Skin epidermis (tissue), 12 donors: ENCODE results near the gene SCN9A.

ENCODE experiments used
- H3K27ac ChIP-seq, 21 experiments: fragments of 200-600 bp; sonication (generic) in 11 of 21; one replicate each; pipeline ENCODE4 v1.5.0; 2020; ENCODE audit warnings: mild to moderate bottlenecking in 3 of 21, inconsistent platforms in 2 of 21, moderate library complexity in 2 of 21
- H3K4me3 ChIP-seq, 7 experiments: fragments of 200-600 bp; sonication (generic) in 2 of 7; one replicate each; pipeline ENCODE4 v1.5.0; 2020; ENCODE audit warnings: inconsistent platforms in 2 of 7, mild to moderate bottlenecking in 2 of 7, moderate library complexity in 1 of 7

The SCN9A gene

GRCh38 chr2:166202778-166203177, 173.0 kb downstream of the SCN9A start:
- Histone ChIP-seq H3K27ac (no peak overlapping the region), H3K4me3 (no peak overlapping the region)

GRCh38 chr2:166197446-166197845, 178.3 kb downstream of the SCN9A start:
- no peak overlapping the region for H3K27ac ChIP-seq
- H3K4me3 ChIP-seq = no peak overlapping the region

DNA sequence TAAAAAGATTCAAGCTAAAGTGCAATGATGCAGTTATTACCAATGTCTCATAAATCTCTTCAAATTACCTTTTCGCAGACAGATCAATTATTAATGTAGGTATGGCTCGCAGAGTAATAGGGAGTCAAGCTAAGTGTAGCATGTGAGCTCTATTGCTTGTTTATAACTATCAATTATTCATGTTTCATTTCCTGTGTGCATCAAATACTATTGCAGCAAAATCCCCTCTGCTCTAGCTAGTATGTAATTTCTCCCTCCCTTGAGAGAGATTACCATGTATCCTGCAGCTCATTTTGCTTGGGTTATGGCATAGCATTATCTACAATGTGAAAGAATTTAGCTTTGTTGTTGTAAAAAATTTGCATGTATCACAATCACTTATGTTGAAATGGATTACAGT, 182.3 kb downstream of the SCN9A start:
- Histone ChIP-seq H3K27ac (no peak overlapping the region), H3K4me3 (no peak overlapping the region)

GRCh38 chr2:166188084-166188483, 187.7 kb downstream of the SCN9A start:
- Histone ChIP-seq H3K27ac (no peak overlapping the region), H3K4me3 (no peak overlapping the region)

DNA sequence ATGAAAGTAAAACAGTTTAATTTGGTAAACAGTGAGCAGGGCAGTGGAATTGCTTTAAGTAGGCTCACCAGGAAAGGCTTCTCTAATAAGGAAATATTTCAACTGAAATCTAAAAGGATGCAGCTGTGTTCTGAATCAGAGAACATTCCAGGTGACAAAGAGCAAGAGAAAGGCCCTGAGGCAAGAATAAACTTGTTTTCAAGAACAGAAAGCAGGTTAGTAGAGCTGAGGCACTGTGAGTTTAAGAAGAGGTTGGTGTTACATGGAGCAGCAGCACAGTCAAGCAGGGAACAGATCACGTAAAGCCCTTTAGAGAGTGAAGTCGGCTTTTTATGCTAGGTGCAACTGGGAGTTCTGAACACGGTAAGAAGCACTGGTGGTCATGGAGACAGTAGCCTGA, 191.0 kb downstream of the SCN9A start:
- Histone ChIP-seq H3K27ac (no peak overlapping the region), H3K4me3 (no peak overlapping the region)

DNA sequence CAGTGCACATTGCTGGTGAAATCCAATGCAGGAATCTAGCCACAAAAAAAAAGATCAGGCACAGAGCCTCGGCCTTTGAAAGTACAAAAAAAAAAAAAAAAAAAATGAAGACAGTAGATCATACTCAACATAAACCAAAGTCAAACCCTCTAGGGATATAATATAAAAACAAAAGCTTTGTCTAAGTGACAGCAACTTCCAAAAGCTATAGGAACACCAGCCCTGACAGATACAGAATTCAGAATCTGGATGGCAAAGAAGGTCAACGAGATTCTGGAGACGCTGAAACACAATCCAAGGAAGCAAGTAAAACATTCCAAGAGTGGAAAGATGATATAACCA, 194.0 kb downstream of the SCN9A start:
- H3K4me3 ChIP-seq = no peak overlapping the region
- H3K27ac ChIP-seq = no peak overlapping the region

DNA sequence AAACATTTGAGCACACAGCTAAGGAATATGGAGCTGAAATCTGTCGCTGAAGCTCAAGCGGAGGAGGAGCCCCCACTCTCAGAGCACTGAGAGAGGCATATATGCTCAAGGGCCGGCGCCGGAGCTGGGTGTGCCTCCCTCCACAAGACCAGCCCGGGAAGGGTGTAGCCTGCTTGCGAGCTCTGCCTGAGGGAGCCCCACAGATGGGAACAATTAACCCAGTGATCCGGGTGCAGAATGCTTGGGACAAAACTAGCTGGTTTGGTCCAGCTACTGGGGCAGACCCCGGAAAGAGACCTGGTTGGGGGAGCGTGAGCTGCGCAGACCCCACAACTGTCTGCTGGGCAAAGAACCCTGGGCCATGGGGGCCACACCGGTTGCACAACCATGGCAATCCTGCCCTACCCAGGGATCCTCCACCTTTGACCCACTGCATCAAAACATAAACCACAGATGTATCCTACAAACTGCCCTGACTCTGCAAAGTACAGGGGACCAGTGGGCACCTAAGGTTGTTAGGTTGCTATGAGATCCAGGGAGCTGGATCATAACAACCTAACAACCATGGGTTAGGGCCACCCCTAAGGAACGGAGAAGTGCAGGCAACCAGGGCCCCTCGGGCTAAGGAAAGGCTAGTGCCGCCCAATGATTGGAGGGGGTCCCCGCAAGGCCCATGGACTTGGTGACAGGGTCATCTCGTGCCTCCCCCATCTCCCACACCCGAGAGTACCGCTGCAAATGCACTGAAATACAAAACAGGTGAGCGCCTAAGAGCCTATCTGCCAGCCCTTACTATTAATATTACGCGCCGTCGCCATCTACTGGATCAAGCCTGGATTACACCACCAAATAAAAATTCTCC, 194.6 kb downstream of the SCN9A start:
- H3K4me3 ChIP-seq = no peak overlapping the region
- H3K27ac ChIP-seq = no peak overlapping the region

DNA sequence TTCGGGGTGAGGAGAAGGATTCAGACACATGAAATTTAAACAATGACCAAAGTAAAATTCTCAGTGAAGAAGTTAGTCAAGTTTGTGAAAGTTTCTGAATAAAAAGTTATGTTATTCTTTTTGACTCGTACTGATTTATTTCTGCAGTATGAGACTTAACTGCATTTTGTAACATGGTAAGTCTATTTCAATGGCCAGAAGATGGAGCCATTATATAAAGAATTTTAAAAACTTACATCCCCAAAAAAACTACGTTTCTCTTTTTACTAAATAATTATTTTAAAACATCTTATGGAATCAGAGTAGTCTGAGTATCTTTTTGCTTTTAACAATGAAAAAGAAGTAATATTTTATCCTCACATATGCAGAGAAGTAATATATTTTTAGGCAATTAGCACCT, 196.5 kb downstream of the SCN9A start:
- H3K27ac ChIP-seq = no peak overlapping the region
- H3K4me3 ChIP-seq = no peak overlapping the region

DNA sequence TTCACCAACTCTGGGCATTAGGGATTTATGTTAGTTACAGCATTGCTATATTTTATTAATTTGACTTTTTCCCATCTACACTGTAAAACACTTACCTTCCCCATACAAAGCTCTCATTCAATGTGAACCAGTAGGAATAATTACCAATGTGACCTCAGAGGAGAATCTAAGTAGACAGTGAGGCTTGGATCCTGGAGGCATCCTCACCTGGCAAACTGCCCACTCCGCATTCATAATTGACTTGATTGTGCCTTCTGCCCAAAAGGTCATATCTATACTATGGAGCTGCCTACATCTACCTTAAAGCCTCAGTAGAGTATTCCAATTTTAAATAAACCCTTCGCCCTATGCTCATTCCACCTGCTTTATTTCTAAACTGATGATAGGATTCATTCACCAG, 202.5 kb downstream of the SCN9A start:
- H3K4me3 ChIP-seq = no peak overlapping the region
- no peak overlapping the region for H3K27ac ChIP-seq

DNA sequence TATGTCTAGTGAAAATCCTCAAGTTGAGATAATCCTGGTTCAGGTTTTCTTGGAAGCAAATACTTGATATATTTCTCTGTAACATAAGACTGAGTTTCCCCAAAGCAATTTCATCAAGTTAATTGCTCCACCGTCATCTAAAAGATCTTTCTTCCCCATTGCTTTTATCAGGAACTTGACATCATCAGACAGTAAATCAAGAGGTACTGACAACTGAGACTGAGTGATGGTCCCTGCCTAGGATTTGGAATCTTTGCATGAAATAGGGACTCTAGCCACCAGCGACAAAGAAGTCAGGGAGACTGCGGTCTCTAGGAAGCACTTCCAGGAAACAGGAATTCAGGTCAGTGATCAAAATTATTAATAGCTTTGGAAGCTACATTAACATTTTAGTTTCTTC, 204.5 kb downstream of the SCN9A start:
- H3K4me3 ChIP-seq = no peak overlapping the region
- H3K27ac ChIP-seq = no peak overlapping the region

GRCh38 chr2:166170356-166170755, 205.4 kb downstream of the SCN9A start:
- Histone ChIP-seq H3K27ac (no peak overlapping the region), H3K4me3 (no peak overlapping the region)

GRCh38 chr2:166167449-166167848, 208.3 kb downstream of the SCN9A start:
- Histone ChIP-seq H3K27ac (no peak overlapping the region), H3K4me3 (no peak overlapping the region)

- H3K4me3 ChIP-seq = no peak overlapping the region
- no peak overlapping the region for H3K27ac ChIP-seq
Measured at GRCh38 chr2:166163775-166164174, 212.0 kb downstream of the SCN9A start.

DNA sequence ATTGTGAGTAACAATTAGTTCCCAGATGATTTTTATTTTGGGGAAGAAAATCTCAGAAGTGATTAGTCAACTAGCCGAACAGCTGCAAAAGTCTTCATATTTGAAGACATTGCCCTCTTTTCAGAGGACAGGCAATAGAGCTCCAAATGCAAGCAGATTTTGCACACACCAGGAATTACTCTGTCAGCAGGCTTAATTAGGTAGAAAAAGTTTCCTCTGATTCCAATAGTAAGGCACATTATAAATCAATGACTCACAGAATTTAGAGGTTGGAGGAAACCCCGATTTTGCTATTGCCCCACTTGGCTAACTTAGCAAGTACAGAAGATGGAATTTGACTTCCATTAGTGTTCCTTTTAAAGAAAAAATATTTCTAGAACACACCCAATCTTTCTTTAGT, 217.2 kb downstream of the SCN9A start:
- H3K27ac ChIP-seq = no peak overlapping the region
- H3K4me3 ChIP-seq = no peak overlapping the region

DNA sequence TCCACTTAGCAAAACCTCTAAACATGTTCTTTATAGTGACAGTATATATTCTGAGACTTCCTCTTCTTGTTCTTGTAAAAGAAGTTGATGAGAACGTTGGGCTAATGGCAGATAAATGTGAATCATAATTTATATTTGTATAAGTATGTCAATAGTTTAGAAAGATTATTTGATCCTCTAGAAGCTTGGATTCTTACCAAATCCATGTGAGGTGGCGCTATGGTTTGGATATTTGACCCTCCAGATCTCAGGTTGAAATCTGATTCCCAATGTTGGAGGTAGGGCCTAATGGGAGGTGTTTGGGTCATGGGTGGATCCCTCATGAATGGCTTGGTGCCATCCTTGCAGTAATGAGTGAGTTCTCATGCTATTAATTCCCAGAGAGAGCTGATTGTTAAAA, 218.2 kb downstream of the SCN9A start:
- H3K27ac ChIP-seq = no peak overlapping the region
- no peak overlapping the region for H3K4me3 ChIP-seq

DNA sequence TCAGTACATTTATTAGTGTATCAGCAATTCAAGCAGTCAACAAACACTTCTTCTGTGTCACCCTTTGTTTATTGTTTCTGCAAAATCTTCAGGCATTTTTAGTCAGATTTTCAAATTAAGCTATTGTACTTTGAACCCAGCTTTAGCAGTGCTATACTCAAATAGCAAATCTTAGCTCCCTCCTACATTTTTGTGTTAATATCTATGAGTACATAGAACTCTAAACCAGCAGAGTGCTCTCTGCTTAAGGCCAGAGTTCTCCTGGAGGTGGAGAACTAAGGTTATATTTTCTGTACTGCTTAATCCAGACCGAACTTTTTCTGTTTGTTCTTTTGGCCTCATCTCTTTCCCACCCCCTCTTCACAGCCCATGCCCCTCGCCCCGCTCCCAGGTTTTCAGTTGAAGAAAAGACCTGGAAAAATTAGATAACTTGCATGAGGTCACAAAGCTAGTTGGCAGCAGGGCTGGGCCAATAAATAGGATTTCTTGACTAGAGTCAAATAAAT, 218.7 kb downstream of the SCN9A start:
- Histone ChIP-seq H3K4me3 (no peak overlapping the region), H3K27ac (no peak overlapping the region)

DNA sequence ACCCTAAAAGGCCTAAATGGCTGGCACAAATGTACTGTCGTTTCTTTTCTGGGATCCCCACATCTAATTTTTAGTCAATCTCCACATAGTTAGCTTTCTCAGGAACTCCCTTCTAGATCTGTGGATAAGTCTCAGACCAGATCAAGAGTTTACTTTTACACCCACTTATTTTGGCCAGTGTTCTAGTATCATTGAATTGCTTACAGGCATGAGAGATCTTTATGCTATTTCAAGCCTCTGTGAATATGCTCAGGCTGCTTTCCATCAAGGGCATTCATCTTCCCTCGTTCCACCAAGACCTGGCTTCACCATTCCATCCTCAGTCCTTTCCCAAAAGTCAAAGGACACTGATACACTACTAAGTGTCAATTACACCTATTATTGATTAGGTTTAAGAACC, 220.2 kb downstream of the SCN9A start:
- no peak overlapping the region for H3K27ac ChIP-seq
- no peak overlapping the region for H3K4me3 ChIP-seq

- Histone ChIP-seq H3K27ac (no peak overlapping the region), H3K4me3 (no peak overlapping the region)
Measured at GRCh38 chr2:166154685-166155338, 220.9 kb downstream of the SCN9A start.

DNA sequence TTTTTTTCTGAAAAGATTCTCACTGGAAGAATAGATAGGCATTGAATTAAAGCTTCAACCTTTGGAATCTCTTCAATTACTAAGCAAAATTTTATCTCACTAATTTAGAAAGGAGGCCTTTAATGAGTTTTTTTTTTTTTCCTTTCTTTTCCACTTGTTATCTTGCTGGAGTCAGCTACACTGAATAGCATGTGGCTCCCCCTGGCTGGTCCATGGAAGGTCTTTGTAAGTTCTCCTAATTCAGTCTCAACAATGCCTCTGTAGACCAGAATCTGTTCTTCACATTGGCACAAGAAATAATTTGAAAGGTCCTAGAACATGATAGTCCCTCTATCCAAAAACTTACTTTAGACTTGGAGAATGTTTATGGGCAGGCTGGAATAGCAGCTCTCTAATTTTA, 223.7 kb downstream of the SCN9A start:
- Histone ChIP-seq H3K4me3 (no peak overlapping the region), H3K27ac (no peak overlapping the region)

DNA sequence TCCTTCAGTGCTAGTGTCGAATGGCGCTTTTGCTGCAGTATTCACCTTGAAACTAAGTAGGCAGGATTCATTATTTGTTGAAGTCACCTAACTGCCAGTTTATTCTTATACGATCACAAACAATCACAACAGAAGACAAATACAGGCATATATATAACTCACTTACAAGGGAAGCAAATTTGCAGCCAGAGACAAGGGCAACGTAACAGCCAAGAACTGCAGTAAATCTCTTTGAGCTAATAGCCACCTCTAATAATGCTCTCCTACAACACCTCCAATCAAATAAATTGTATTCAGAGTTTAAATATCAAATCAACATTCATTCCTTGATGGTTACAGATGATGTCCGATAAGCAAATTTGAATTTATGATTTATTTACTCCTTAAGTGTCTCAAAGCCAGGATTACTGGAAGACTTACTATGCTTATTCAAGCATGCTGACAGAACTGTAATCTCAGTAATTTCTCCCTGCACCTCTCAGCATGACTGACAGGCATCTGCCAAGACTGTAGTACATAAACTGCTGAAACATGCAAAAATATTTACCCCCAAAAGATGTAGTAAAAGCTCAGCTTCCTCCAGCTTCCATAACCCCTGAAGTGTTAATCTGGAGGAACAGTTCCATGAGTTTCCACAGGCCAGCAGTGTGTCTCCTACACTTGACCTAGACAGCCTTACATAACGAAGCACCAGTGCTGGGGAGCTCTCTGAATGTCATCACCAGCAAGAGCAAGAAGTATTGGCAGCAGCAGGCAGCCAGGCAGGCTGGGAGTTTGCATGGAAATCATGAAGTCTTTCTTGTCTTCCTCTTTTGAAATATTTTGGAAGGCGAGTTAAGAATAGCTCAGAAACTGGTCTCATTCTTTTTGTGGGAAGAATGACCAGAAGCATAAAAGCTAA, 227.0 kb downstream of the SCN9A start:
- Histone ChIP-seq H3K4me3 (no peak overlapping the region), H3K27ac (no peak overlapping the region)
